GM12892 (cell line): Measurements from ENCODE around the gene TBC1D24.

Experiments used
- DNase-seq: peaks from one replicate; pipeline ENCODE4 v3.0.0; 2011; ENCODE audit not compliant: insufficient read length
- FAIRE-seq: peaks from 2 replicates; lab custom pipeline; 2011; peaks lifted over from hg19 to GRCh38; lab: Jason Lieb, UNC
- POLR2A ChIP-seq: IDR thresholded peaks from 2 replicates; pipeline ENCODE4 v1.6.1; 2011; ENCODE audit warnings: low read depth, low read length, control low read depth
- POLR2AphosphoS5 ChIP-seq: IDR thresholded peaks from 2 replicates; pipeline ENCODE4 v1.6.1; 2011; ENCODE audit warnings: low read depth, low read length, control low read depth
- TAF1 ChIP-seq: IDR thresholded peaks from 2 replicates; pipeline ENCODE4 v1.6.1; 2011; ENCODE audit warnings: low read depth, mild to moderate bottlenecking, control low read depth, low read length, borderline replicate concordance

TBC1D24 gene

GRCh38 chr16:2480948-2481347, 6.0 kb downstream of the TBC1D24 start:
- TF ChIP-seq POLR2A (no peak), TAF1 (no peak), POLR2AphosphoS5 (no peak)
- DNase-seq (no peak), FAIRE-seq (no peak)

DNA sequence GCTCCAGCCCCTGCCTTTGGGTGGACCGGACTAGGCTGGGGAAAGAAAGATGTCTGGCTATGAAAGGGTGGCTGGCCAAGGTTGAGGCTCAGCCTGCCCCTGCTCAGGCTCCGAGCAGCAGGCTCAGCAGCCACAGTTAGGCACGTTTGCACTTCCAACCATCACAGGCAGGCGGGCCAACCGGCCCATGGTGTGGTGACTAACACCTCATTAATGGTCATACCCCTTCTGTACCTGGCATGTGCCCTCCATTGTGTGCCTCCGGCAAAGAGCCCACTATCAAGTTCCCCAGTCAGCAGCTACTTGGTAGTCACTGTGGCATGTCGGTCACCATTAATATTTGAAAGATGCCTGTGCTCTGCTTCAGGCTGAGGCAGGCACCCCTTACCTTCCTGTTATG, 6.7 kb downstream of the TBC1D24 start:
- DNase-seq, result no peak
- FAIRE-seq, result no peak
- TF ChIP-seq POLR2AphosphoS5 (no peak), POLR2A (no peak), TAF1 (no peak)

DNA sequence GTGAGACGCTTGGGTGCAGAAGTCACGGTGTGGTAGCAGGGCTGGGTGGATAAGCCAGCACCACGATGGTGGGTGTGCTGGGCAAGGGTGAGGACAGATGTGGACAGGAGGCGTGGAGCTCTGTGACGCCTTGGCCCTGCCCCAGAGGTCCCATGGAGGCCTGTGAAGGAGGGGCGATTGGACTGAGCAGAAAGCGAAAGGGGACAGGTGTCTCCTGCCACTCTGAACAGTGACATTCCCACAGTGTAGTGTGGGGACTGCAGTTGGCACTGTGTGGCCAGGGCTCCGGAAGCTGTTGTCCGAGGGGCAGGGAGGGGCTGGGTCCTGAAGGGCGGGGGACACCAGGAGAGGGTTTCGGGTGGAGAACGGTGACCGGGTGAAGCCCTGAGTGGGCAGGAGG, 7.3 kb downstream of the TBC1D24 start:
- no peak for FAIRE-seq
- DNase-seq, result no peak
- TF ChIP-seq POLR2AphosphoS5, result no peak
- TF ChIP-seq POLR2A, result no peak
- no peak for TF ChIP-seq TAF1

GRCh38 chr16:2482708-2483534, 8.0 kb downstream of the TBC1D24 start:
- TF ChIP-seq POLR2A, result no peak
- TF ChIP-seq TAF1, result no peak
- FAIRE-seq (no peak), DNase-seq (no peak)

- FAIRE-seq, result no peak
- TF ChIP-seq POLR2A (no peak), POLR2AphosphoS5 (no peak), TAF1 (no peak)
- DNase-seq, result no peak
Measured at GRCh38 chr16:2483939-2484897, 9.3 kb downstream of the TBC1D24 start.

DNA sequence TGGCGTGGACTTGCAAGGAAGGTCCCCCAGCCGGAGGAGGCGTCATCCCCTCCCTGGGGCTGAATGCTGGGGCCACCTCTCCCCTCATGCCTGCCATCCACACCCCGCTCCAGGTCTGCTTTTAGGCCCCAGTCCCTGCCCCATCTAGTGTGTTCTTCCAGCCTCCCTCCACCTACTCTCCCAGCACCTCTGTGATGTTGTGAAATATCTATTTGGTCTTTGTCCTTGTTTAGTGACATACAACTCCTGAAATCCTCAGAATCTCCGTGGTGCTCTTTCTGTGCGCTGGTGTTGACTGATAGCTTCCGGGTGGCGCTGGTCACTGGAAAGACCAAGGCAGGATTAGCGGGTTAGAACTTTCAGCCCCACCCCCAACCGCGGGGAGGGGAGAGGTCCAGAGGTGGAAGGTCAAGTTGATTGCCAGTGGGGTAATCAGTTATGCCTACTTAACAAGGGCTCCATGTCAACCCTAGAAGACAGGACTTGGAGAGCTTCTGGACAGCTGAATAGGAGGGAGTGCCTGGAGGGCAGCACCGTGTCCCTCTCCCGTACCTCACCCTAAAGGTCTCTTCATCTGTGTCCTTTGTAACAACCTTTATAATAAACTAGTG, 10.1 kb downstream of the TBC1D24 start:
- FAIRE-seq (no peak), DNase-seq (no peak)
- TF ChIP-seq POLR2AphosphoS5, result no peak
- TF ChIP-seq TAF1, result no peak
- no peak for TF ChIP-seq POLR2A

DNA sequence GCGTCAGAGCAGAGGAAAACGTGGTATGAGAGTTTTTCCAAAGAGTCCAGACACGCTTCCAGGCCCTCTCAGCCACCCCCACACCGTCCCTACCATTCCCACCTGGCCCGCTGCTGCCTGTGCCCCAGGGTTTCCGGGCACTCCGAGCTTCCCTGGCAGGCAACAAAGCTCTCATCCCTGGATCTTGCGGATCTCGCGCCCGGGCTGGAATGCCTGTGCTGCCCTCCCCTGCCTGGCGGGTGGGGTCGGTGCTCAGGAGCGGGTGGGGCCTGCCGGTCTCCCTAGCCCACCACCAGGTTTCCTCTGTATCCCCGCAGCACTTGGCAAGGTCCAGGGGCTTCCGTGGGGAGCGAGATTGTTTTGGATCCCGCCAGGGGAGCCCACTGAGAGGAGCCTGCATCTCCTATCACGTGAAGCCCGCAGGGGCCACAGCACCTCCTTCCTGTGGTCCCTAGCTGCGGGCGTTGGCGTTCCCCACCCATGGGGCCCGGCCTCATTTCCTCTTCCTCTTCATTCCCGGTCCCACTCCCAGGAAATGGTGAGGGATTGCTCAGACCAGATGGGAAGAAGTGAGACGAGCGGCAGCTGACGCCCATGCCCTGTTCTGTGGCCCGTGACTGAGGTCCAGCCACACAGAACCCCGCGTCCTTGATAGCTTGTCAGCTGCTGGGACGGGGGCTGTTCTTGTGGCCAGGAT, 11.0 kb downstream of the TBC1D24 start:
- FAIRE-seq, result no peak
- TF ChIP-seq TAF1, result no peak
- TF ChIP-seq POLR2AphosphoS5, result no peak
- no peak for TF ChIP-seq POLR2A

GRCh38 chr16:2486645-2487516, 12.0 kb downstream of the TBC1D24 start:
- FAIRE-seq, result no peak
- peak; percentile 83 for DNase-seq
- TF ChIP-seq POLR2AphosphoS5, result no peak
- no peak for TF ChIP-seq POLR2A
- TF ChIP-seq TAF1, result no peak

More for the DNA sequence above, 11.0 kb downstream of the TBC1D24 start:
- no peak for DNase-seq

DNA sequence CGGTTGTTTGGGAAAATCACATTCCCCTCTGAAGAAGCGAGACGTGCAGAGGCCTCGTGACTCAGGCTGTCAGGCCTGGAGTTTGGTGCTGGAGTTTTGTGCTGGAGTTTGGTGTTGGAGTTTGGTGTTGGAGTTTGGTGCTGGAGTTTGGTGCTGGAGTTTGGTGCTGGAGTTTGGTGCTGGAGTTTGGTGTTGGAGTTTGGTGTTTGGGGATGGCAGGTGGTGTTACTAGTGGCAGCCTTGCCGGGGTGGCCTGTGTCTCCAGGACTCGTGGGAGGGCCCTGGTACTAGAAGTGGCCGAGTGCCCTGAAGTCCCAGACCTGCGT, 12.6 kb downstream of the TBC1D24 start:
- no peak for TF ChIP-seq POLR2A
- FAIRE-seq (peak; percentile 85), DNase-seq (no peak)

GRCh38 chr16:2487903-2488531, 13.1 kb downstream of the TBC1D24 start:
- TF ChIP-seq TAF1 (no peak), POLR2AphosphoS5 (no peak), POLR2A (no peak)
- FAIRE-seq, result no peak
- DNase-seq, result no peak
